ENCODE measurements around the gene TOP1. TPM values are rescaled to one million over a fixed set of nuclear protein-coding genes. Genes with fewer than 3 reads are reported as not detected.

TOP1 gene
- total RNA-seq, 1 experiment from 2014 or later: 15.4 TPM

- Histone ChIP-seq H3K27ac (no peak overlapping the region), H3K4me3 (no peak overlapping the region), H3K4me1 (replicated peaks) (no peaks in the 10 kb centered on the region), H3K27me3 (replicated peaks) (no peaks in the 10 kb centered on the region), H3K9me3 (replicated peaks) (no peaks in the 10 kb centered on the region), H3K36me3 (peaks cover 73% of the 10 kb centered on the region)
- DNase-seq (ENCODE audit: low read depth in 1 of 2, low spot score in 2 of 2): no peak
These were observed 37.1 kb downstream of the TOP1 start for GRCh38 chr20:41065716-41066115.

- Histone ChIP-seq H3K4me1 (replicated peaks) (peaks cover 21% of the 10 kb centered on the region), H3K9me3 (replicated peaks) (no peaks in the 10 kb centered on the region), H3K36me3 (peaks cover 53% of the 10 kb centered on the region), H3K4me3 (no peak overlapping the region), H3K27me3 (replicated peaks) (no peaks in the 10 kb centered on the region), H3K27ac (no peak overlapping the region)
- no peak for DNase-seq (ENCODE audit: low read depth in 1 of 2, low spot score in 2 of 2)
These were observed 40.2 kb downstream of the TOP1 start for GRCh38 chr20:41068806-41069205.

- Histone ChIP-seq H3K4me1 (replicated peaks) (peaks cover 46% of the 10 kb centered on the region), H3K9me3 (replicated peaks) (no peaks in the 10 kb centered on the region), H3K4me3 (no peak overlapping the region), H3K36me3 (peaks cover 48% of the 10 kb centered on the region), H3K27ac (peak overlapping the region; percentile 2; the same call in 1 of the 2 replicates), H3K27me3 (replicated peaks) (no peaks in the 10 kb centered on the region)
- peak; percentile 50 to 53 for DNase-seq (ENCODE audit: low read depth in 1 of 2, low spot score in 2 of 2)
These were observed 43.7 kb downstream of the TOP1 start for GRCh38 chr20:41072190-41072863.

- no peaks in the 10 kb centered on the region for H3K27me3 ChIP-seq (replicated peaks)
- no peak for DNase-seq (ENCODE audit: low read depth in 1 of 2, low spot score in 2 of 2)
- peaks cover 49% of the 10 kb centered on the region for H3K4me1 ChIP-seq (replicated peaks)
- no peak overlapping the region for H3K4me3 ChIP-seq
- H3K9me3 ChIP-seq (replicated peaks): no peaks in the 10 kb centered on the region
- H3K36me3 ChIP-seq: peaks cover 45% of the 10 kb centered on the region
- peak overlapping the region; percentile 2; the same call in 1 of the 2 replicates for H3K27ac ChIP-seq
These were observed 44.3 kb downstream of the TOP1 start for GRCh38 chr20:41072915-41073314.

GRCh38 chr20:41074441-41074840 lies 45.8 kb downstream of the TOP1 start:
- Histone ChIP-seq H3K4me3 (no peak overlapping the region), H3K9me3 (replicated peaks) (no peaks in the 10 kb centered on the region), H3K4me1 (replicated peaks) (peaks cover 57% of the 10 kb centered on the region), H3K27ac (no peak overlapping the region), H3K27me3 (replicated peaks) (no peaks in the 10 kb centered on the region), H3K36me3 (peaks cover 40% of the 10 kb centered on the region)
- DNase-seq (ENCODE audit: low read depth in 1 of 2, low spot score in 2 of 2): no peak

GRCh38 chr20:41076776-41077175 lies 48.2 kb downstream of the TOP1 start:
- H3K27me3 ChIP-seq (replicated peaks): no peaks in the 10 kb centered on the region
- no peak overlapping the region for H3K4me3 ChIP-seq
- peaks cover 52% of the 10 kb centered on the region for H3K4me1 ChIP-seq (replicated peaks)
- no peaks in the 10 kb centered on the region for H3K9me3 ChIP-seq (replicated peaks)
- H3K27ac ChIP-seq: no peak overlapping the region
- DNase-seq (ENCODE audit: low read depth in 1 of 2, low spot score in 2 of 2): no peak
- H3K36me3 ChIP-seq: peaks cover 48% of the 10 kb centered on the region

- peak in 1 of 2 experiments; percentile 63 for DNase-seq (ENCODE audit: low read depth in 1 of 2, low spot score in 2 of 2)
- no peaks in the 10 kb centered on the region for H3K9me3 ChIP-seq (replicated peaks)
- H3K27ac ChIP-seq: no peak overlapping the region
- H3K4me1 ChIP-seq (replicated peaks): peaks cover 39% of the 10 kb centered on the region
- H3K36me3 ChIP-seq: peaks cover 61% of the 10 kb centered on the region
- no peak overlapping the region for H3K4me3 ChIP-seq
- no peaks in the 10 kb centered on the region for H3K27me3 ChIP-seq (replicated peaks)
These were observed 49.7 kb downstream of the TOP1 start for GRCh38 chr20:41078329-41078728.

GRCh38 chr20:41079066-41079465 lies 50.4 kb downstream of the TOP1 start:
- H3K9me3 ChIP-seq (replicated peaks): no peaks in the 10 kb centered on the region
- no peak for DNase-seq (ENCODE audit: low read depth in 1 of 2, low spot score in 2 of 2)
- no peak overlapping the region for H3K27ac ChIP-seq
- H3K4me3 ChIP-seq: no peak overlapping the region
- peaks cover 36% of the 10 kb centered on the region for H3K4me1 ChIP-seq (replicated peaks)
- H3K27me3 ChIP-seq (replicated peaks): no peaks in the 10 kb centered on the region
- H3K36me3 ChIP-seq: peaks cover 68% of the 10 kb centered on the region

- peaks cover 84% of the 10 kb centered on the region for H3K36me3 ChIP-seq
- no peak overlapping the region for H3K27ac ChIP-seq
- no peak for DNase-seq (ENCODE audit: low read depth in 1 of 2, low spot score in 2 of 2)
- H3K27me3 ChIP-seq (replicated peaks): no peaks in the 10 kb centered on the region
- H3K4me3 ChIP-seq: no peak overlapping the region
- H3K4me1 ChIP-seq (replicated peaks): peaks cover 26% of the 10 kb centered on the region
- no peaks in the 10 kb centered on the region for H3K9me3 ChIP-seq (replicated peaks)
These were observed 52.2 kb downstream of the TOP1 start for GRCh38 chr20:41080866-41081265.

- H3K4me1 ChIP-seq (replicated peaks): peaks cover 21% of the 10 kb centered on the region
- peaks cover 85% of the 10 kb centered on the region for H3K36me3 ChIP-seq
- H3K4me3 ChIP-seq: no peak overlapping the region
- no peaks in the 10 kb centered on the region for H3K9me3 ChIP-seq (replicated peaks)
- DNase-seq (ENCODE audit: low read depth in 1 of 2, low spot score in 2 of 2): no peak
- no peaks in the 10 kb centered on the region for H3K27me3 ChIP-seq (replicated peaks)
- H3K27ac ChIP-seq: no peak overlapping the region
These were observed 52.7 kb downstream of the TOP1 start for GRCh38 chr20:41081276-41081814.

GRCh38 chr20:41082306-41082705 lies 53.7 kb downstream of the TOP1 start:
- H3K9me3 ChIP-seq (replicated peaks): no peaks in the 10 kb centered on the region
- H3K27me3 ChIP-seq (replicated peaks): no peaks in the 10 kb centered on the region
- H3K36me3 ChIP-seq: peaks cover 85% of the 10 kb centered on the region

GRCh38 chr20:41085606-41086005 lies 57.0 kb downstream of the TOP1 start:
- H3K27me3 ChIP-seq (replicated peaks): no peaks in the 10 kb centered on the region
- no peak overlapping the region for H3K4me3 ChIP-seq
- H3K36me3 ChIP-seq: peaks cover 69% of the 10 kb centered on the region
- no peak for DNase-seq (ENCODE audit: low read depth in 1 of 2, low spot score in 2 of 2)
- no peak overlapping the region for H3K27ac ChIP-seq
- H3K4me1 ChIP-seq (replicated peaks): no peaks in the 10 kb centered on the region
- H3K9me3 ChIP-seq (replicated peaks): no peaks in the 10 kb centered on the region

More at GRCh38 chr20:41082306-41082705, 53.7 kb downstream of the TOP1 start:
- Histone ChIP-seq H3K4me1 (replicated peaks) (peaks cover 12% of the 10 kb centered on the region), H3K27ac (no peak overlapping the region), H3K4me3 (no peak overlapping the region)
- DNase-seq (ENCODE audit: low read depth in 1 of 2, low spot score in 2 of 2): no peak

GRCh38 chr20:41086402-41087324 lies 58.0 kb downstream of the TOP1 start:
- peaks cover 2% of the 10 kb centered on the region for H3K4me1 ChIP-seq (replicated peaks)
- no peak for DNase-seq (ENCODE audit: low read depth in 1 of 2, low spot score in 2 of 2)
- no peak overlapping the region for H3K4me3 ChIP-seq
- H3K36me3 ChIP-seq: peaks cover 58% of the 10 kb centered on the region
- no peaks in the 10 kb centered on the region for H3K9me3 ChIP-seq (replicated peaks)
- H3K27me3 ChIP-seq (replicated peaks): no peaks in the 10 kb centered on the region
- no peak overlapping the region for H3K27ac ChIP-seq

GRCh38 chr20:41087325-41087685 lies 58.7 kb downstream of the TOP1 start:
- Histone ChIP-seq H3K4me3 (no peak overlapping the region), H3K4me1 (replicated peaks) (peaks cover 8% of the 10 kb centered on the region), H3K9me3 (replicated peaks) (no peaks in the 10 kb centered on the region), H3K36me3 (peaks cover 58% of the 10 kb centered on the region), H3K27me3 (replicated peaks) (no peaks in the 10 kb centered on the region), H3K27ac (no peak overlapping the region)
- DNase-seq (ENCODE audit: low read depth in 1 of 2, low spot score in 2 of 2): no peak

Data from SJSA1 (cell line).